ENCODE results near the gene FAM228B. TPM values are rescaled to one million over a fixed set of nuclear protein-coding genes. Genes with fewer than 3 reads are reported as not detected.

Gene FAM228B
- total RNA-seq (10 to 100 TPM; 36.7 to 47.8 TPM), polyA plus RNA-seq (10 to 100 TPM; 30.0 to 31.1 TPM)
- long read RNA-seq, donor 1, partial matches to known transcripts, result 4 of 27 reads
- long read RNA-seq, donor 1, other reads (novel, unspliced or antisense), result 21 of 27 reads
- long read RNA-seq, donor 2, partial matches to known transcripts, result 3 of 24 reads
- long read RNA-seq, donor 2, other reads (novel, unspliced or antisense), result 20 of 24 reads

DNA sequence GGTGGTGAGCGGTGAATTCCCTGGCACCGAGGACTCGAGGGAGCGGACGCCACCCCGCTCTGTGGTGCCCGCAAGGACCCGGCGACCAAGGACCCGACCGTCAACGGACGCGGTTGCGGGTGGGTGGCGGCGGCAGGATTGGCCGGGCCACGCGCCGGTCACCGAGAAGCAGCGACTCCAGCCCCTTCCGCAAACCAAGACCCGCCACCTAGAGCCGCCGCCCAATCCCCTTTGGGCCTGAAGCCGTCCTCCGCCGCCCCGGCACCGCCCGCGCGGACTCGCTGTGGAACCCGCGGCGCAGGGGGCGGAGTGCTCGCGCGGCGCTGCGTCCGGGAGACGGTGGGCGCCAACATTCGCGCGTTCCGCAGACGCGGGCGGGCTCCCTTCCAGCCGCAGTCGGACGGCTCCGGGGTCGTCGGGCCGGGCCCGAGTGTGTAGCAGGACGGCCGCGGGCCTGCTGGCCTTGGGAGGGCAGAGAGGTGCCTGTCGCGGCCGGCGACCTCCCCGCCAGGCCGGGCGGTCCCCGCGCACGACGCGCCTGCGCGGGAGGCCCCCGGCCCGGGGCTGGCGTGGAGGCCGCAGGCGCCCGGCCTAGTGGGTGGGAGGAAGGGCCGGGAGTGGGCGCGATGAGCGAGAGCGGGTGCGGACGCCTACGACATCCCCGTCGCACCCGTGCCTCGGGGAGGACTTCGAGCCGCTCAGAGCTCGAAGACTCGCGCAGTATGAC, at the start of gene FAM228B, which contains the start of gene PFN4:
FAM228B (plus strand) TSS at position 275 of the 727 bp plus-strand sequence. CDS start 893 bp downstream, outside the sequence.
PFN4 (minus strand) TSS at position 140 of the 727 bp plus-strand sequence. CDS start 799 bp downstream, outside the sequence.
- DNase-seq (peak; percentile 94 to 96), ATAC-seq (ENCODE audit: low FRiP score) (peak; percentile 97)
- Histone ChIP-seq H3K27ac (ENCODE audit: low read depth in 1 of 2, low read length in 2 of 2) (peak within 1 kb of the TSS; percentile 79 to 87), H3K4me3 (ENCODE audit: low read length in 2 of 2) (peak within 1 kb of the TSS; percentile 59 to 64), H3K9me3 (ENCODE audit: control insufficient read depth, low read length) (no peaks in the 10 kb centered on the region), H3K36me3 (ENCODE audit: control insufficient read depth in 1 of 2, insufficient read depth in 2 of 2, low read length in 1 of 2) (no peaks in the 10 kb centered on the region), H3K27me3 (ENCODE audit: control insufficient read depth in 1 of 2, insufficient read depth in 2 of 2, low read length in 1 of 2) (no peaks in the 10 kb centered on the region), H3K4me1 (ENCODE audit: control insufficient read depth in 1 of 2, insufficient read depth in 2 of 2, low read length in 2 of 2) (no peaks in the 10 kb centered on the region)
- 0% methylated on average over 84 to 103 of the region's 103 CpGs for WGBS, 2 donors
- intact Hi-C loops (cut with DNase I), result no loop called here

DNA sequence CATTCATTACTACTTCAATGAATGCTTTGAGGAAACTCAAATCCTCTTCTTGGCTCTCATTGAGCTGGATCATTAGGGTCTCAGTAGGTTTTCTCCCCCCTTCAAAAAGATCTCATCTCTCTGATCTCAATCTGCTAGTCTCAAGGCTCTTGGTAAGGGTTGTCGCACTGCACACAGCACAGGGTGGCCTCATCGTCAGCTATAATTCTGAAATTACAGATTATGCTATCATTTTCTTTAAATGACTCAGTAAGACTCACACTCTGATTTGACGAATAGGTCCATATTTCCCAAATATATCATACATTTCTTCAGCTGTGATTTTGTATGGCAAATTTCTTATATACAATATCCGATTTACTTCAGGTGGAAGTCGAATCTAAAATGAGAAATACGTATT, 49.5 kb upstream of the FAM228B start:
- Histone ChIP-seq H3K36me3 (ENCODE audit: control insufficient read depth in 1 of 2, insufficient read depth in 2 of 2, low read length in 1 of 2) (peaks cover 3 to 5% of the 10 kb centered on the region in 2 donors), H3K9me3 (ENCODE audit: control insufficient read depth, low read length) (no peaks in the 10 kb centered on the region), H3K27ac (ENCODE audit: low read depth in 1 of 2, low read length in 2 of 2) (no peak overlapping the region), H3K4me1 (ENCODE audit: control insufficient read depth in 1 of 2, insufficient read depth in 2 of 2, low read length in 2 of 2) (no peaks in the 10 kb centered on the region), H3K27me3 (ENCODE audit: control insufficient read depth in 1 of 2, insufficient read depth in 2 of 2, low read length in 1 of 2) (no peaks in the 10 kb centered on the region), H3K4me3 (ENCODE audit: low read length in 2 of 2) (no peak overlapping the region)
- WGBS, 2 donors, result 88% methylated on average over 6 of the region's 6 CpGs
- ATAC-seq (ENCODE audit: low FRiP score) (no peak), DNase-seq (no peak)
- intact Hi-C loops (cut with DNase I), result no loop called here

DNA sequence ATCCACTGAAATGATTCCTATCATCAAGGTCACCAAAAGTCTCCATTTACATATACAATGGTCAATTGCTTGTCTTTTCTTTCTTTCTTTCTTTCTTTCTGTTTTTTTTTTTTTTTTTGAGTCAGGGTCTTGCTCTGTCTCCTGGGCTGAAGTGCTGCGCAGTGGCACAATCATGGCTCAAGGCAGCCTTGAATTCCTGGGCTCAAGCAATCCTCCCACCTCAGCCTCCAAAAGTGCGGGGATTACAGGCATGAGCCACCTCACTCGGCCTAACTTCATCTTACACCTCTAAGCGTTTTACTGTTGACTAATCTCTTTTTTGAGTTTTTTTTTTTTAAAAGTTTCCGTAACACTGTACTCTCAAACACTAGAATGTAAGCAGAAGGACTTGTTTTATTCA, 48.0 kb upstream of the FAM228B start:
- no peaks in the 10 kb centered on the region for H3K9me3 ChIP-seq (ENCODE audit: control insufficient read depth, low read length)
- no peaks in the 10 kb centered on the region for H3K4me1 ChIP-seq (ENCODE audit: control insufficient read depth in 1 of 2, insufficient read depth in 2 of 2, low read length in 2 of 2)
- H3K36me3 ChIP-seq (ENCODE audit: control insufficient read depth in 1 of 2, insufficient read depth in 2 of 2, low read length in 1 of 2), result peaks cover 2 to 3% of the 10 kb centered on the region in 2 donors
- no peak for DNase-seq
- no peak for ATAC-seq (ENCODE audit: low FRiP score)
- intact Hi-C loops (cut with DNase I), result loop anchor here in 1 of 2 donors (5.0 kb wide), 1 partner anchor 148 kb away; the partner anchor contains the start of gene ATAD2B
- H3K27me3 ChIP-seq (ENCODE audit: control insufficient read depth in 1 of 2, insufficient read depth in 2 of 2, low read length in 1 of 2), result no peaks in the 10 kb centered on the region
- H3K27ac ChIP-seq (ENCODE audit: low read depth in 1 of 2, low read length in 2 of 2), result no peak overlapping the region
- no peak overlapping the region for H3K4me3 ChIP-seq (ENCODE audit: low read length in 2 of 2)
- 50 to 53% methylated on average over 5 of the region's 5 CpGs for WGBS, 2 donors

- H3K27me3 ChIP-seq (ENCODE audit: control insufficient read depth in 1 of 2, insufficient read depth in 2 of 2, low read length in 1 of 2), result no peaks in the 10 kb centered on the region
- H3K4me3 ChIP-seq (ENCODE audit: low read length in 2 of 2), result peak within 1 kb of the TSS; percentile 65 to 94
- peak within 1 kb of the TSS; percentile 20 to 90 for H3K27ac ChIP-seq (ENCODE audit: low read depth in 1 of 2, low read length in 2 of 2)
- H3K9me3 ChIP-seq (ENCODE audit: control insufficient read depth, low read length), result no peaks in the 10 kb centered on the region
- DNase-seq (peak; percentile 99), ATAC-seq (ENCODE audit: low FRiP score) (peak; percentile 97)
- intact Hi-C loops (cut with DNase I), result loop anchor here (2.0 to 5.0 kb wide), 2 partner anchors 25 to 149 kb away; partner anchors contain the start of gene ATAD2B (in 1 of the 2)
- no peaks in the 10 kb centered on the region for H3K4me1 ChIP-seq (ENCODE audit: control insufficient read depth in 1 of 2, insufficient read depth in 2 of 2, low read length in 2 of 2)
- H3K36me3 ChIP-seq (ENCODE audit: control insufficient read depth in 1 of 2, insufficient read depth in 2 of 2, low read length in 1 of 2), result peaks cover 0 to 2% of the 10 kb centered on the region in 2 donors
- 0 to 1% methylated on average over 63 to 64 of the region's 64 CpGs for WGBS, 2 donors
These were observed 47.1 kb upstream of the FAM228B start, which contains the start of gene SF3B6 for GRCh38 chr2:24075915-24076848. SF3B6 (minus strand) TSS chr2:24076326; CDS start chr2:24076229, 97 bp downstream.

DNA sequence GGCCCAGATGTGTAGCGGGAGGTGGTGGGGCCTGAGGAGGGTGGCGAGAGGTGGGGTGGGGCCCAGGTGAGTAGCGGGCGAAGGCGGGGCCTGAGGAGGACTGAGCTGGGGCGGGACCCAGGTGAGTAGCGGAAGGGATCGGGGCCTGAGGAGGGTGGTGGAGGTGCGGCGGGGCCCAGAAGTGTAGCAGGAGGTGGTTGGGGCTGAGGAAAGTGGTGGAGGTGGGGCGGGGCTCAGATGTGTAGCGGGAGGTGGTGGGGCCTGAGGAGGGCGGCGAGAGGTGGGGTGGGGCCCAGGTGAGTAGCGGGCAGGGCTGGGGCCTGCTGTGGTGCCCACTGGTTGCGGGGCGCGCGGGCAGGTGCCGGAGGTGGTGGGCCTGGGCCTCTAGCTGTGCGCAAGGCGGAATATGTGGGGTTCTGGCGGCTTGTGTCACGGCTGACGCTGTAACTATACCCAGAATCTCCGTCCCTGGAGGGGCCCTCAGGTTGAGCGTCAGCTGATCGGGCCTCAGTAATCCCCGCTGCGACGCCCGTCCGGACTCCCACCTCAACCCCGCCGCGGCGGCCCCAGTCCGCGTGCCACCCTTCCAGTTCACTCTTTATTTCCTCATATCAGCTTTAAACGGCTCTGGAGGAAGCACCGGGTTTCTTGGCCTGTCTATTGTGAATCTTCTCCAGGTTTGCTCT, 46.3 kb upstream of the FAM228B start:
- ATAC-seq (ENCODE audit: low FRiP score) (peak; percentile 47), DNase-seq (no peak)
- peaks cover 0 to 2% of the 10 kb centered on the region in 2 donors for H3K36me3 ChIP-seq (ENCODE audit: control insufficient read depth in 1 of 2, insufficient read depth in 2 of 2, low read length in 1 of 2)
- peak overlapping the region; percentile 20 to 90 for H3K27ac ChIP-seq (ENCODE audit: low read depth in 1 of 2, low read length in 2 of 2)
- H3K4me3 ChIP-seq (ENCODE audit: low read length in 2 of 2), result peak overlapping the region; percentile 65 to 67
- H3K27me3 ChIP-seq (ENCODE audit: control insufficient read depth in 1 of 2, insufficient read depth in 2 of 2, low read length in 1 of 2), result no peaks in the 10 kb centered on the region
- 1% methylated on average over 38 to 41 of the region's 41 CpGs for WGBS, 2 donors
- no peaks in the 10 kb centered on the region for H3K4me1 ChIP-seq (ENCODE audit: control insufficient read depth in 1 of 2, insufficient read depth in 2 of 2, low read length in 2 of 2)
- no peaks in the 10 kb centered on the region for H3K9me3 ChIP-seq (ENCODE audit: control insufficient read depth, low read length)
- intact Hi-C loops (cut with DNase I), result loop anchor here (2.0 to 5.0 kb wide), 2 partner anchors 26 to 150 kb away; partner anchors contain the start of gene ATAD2B (in 1 of the 2)

DNA sequence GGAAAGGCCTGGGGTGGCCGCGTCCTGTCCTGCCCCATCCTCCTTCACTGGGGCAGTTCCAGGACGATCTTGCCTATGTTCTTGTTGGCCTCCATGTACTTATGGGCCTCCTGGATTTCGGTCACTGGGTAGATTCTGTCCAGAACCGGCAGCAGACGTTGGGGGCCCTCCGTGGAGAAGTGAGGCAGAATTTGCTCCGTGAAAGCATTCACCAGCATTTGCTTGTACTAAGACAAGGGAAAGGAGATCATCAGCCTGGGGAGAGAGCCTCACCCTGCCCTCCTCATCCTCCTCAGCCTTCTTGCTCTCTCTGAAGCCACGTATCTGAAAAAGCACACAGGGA, 45.8 kb upstream of the FAM228B start:
- Histone ChIP-seq H3K36me3 (ENCODE audit: control insufficient read depth in 1 of 2, insufficient read depth in 2 of 2, low read length in 1 of 2) (peaks cover 0 to 2% of the 10 kb centered on the region in 2 donors), H3K4me1 (ENCODE audit: control insufficient read depth in 1 of 2, insufficient read depth in 2 of 2, low read length in 2 of 2) (no peaks in the 10 kb centered on the region), H3K9me3 (ENCODE audit: control insufficient read depth, low read length) (no peaks in the 10 kb centered on the region), H3K4me3 (ENCODE audit: low read length in 2 of 2) (peak overlapping the region in 1 of 2 donors; percentile 65), H3K27ac (ENCODE audit: low read depth in 1 of 2, low read length in 2 of 2) (peak overlapping the region; percentile 20 to 90), H3K27me3 (ENCODE audit: control insufficient read depth in 1 of 2, insufficient read depth in 2 of 2, low read length in 1 of 2) (no peaks in the 10 kb centered on the region)
- ATAC-seq (ENCODE audit: low FRiP score) (no peak), DNase-seq (no peak)
- intact Hi-C loops (cut with DNase I), result loop anchor here (2.0 to 5.0 kb wide), 2 partner anchors 27 to 150 kb away; partner anchors contain the start of gene ATAD2B (in 1 of the 2)
- WGBS, 2 donors, result 1 to 2% methylated on average over 9 of the region's 9 CpGs

DNA sequence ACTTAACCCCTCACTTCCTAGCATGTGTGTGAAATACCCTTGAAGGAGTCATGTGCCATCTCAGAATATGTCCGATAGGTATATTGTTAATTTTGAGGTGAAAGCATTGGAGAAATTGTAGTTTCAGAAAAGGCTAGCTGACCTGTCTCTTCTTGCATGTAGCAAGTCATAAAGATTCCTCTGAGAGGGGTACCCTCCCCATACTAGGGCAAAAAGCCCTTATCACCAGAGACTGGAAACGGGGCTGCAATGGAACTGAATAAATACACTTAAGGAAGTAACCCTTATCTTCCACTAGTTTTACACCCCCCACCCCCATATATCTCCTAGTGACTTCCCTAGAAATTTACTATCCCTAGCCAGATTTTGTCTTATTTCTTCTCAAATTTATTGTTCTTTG, 45.4 kb upstream of the FAM228B start:
- WGBS, 2 donors, result 40 to 51% methylated on average over 2 of the region's 2 CpGs
- no peak for ATAC-seq (ENCODE audit: low FRiP score)
- Histone ChIP-seq H3K36me3 (ENCODE audit: control insufficient read depth in 1 of 2, insufficient read depth in 2 of 2, low read length in 1 of 2) (no peaks in the 10 kb centered on the region), H3K27ac (ENCODE audit: low read depth in 1 of 2, low read length in 2 of 2) (peak overlapping the region in 1 of 2 donors; percentile 90), H3K4me1 (ENCODE audit: control insufficient read depth in 1 of 2, insufficient read depth in 2 of 2, low read length in 2 of 2) (no peaks in the 10 kb centered on the region), H3K9me3 (ENCODE audit: control insufficient read depth, low read length) (no peaks in the 10 kb centered on the region), H3K4me3 (ENCODE audit: low read length in 2 of 2) (no peak overlapping the region), H3K27me3 (ENCODE audit: control insufficient read depth in 1 of 2, insufficient read depth in 2 of 2, low read length in 1 of 2) (no peaks in the 10 kb centered on the region)
- intact Hi-C loops (cut with DNase I), result loop anchor here (2.0 to 5.0 kb wide), 2 partner anchors 27 to 151 kb away; partner anchors contain the start of gene ATAD2B (in 1 of the 2)
- no peak for DNase-seq
